NCI-H1048 (cell line): ENCODE data around the gene AKT1S1.

Source experiments
- DNase-seq: peaks from one replicate; lab custom pipeline; 2025; lab: John Stamatoyannopoulos, UW

Gene AKT1S1

GRCh38 chr19:49907745-49908446 lies 30.7 kb upstream of the AKT1S1 start:
- no peak for DNase-seq

- DNase-seq, result no peak
These were observed 29.9 kb upstream of the AKT1S1 start for GRCh38 chr19:49906879-49907564.

GRCh38 chr19:49904136-49904535 lies 27.0 kb upstream of the AKT1S1 start:
- DNase-seq, result no peak

- DNase-seq, result no peak
These were observed 19.9 kb upstream of the AKT1S1 start, which contains the start of gene IL4I1 for GRCh38 chr19:49896863-49897621. Gene IL4I1, minus strand, starts transcription at chr19:49896887. Its CDS starts 727 bp downstream, at chr19:49896160.

- no peak for DNase-seq
These were observed 18.6 kb upstream of the AKT1S1 start for GRCh38 chr19:49895566-49896297.

- no peak for DNase-seq
These were observed 17.9 kb upstream of the AKT1S1 start for GRCh38 chr19:49894879-49895565.

GRCh38 chr19:49894011-49894664 lies 17.0 kb upstream of the AKT1S1 start:
- no peak for DNase-seq

GRCh38 chr19:49892716-49893115 lies 15.6 kb upstream of the AKT1S1 start:
- no peak for DNase-seq

- DNase-seq, result no peak
These were observed 14.2 kb upstream of the AKT1S1 start for GRCh38 chr19:49891393-49891792.

- DNase-seq, result no peak
These were observed 13.5 kb upstream of the AKT1S1 start for GRCh38 chr19:49890349-49891311.

- DNase-seq, result peak; percentile 55
These were observed 12.7 kb upstream of the AKT1S1 start for GRCh38 chr19:49889687-49890348.

- DNase-seq, result no peak
These were observed 12.0 kb upstream of the AKT1S1 start for GRCh38 chr19:49889038-49889686.

- no peak for DNase-seq
These were observed 11.3 kb upstream of the AKT1S1 start for GRCh38 chr19:49888510-49888824.

- no peak for DNase-seq
These were observed 10.7 kb upstream of the AKT1S1 start for GRCh38 chr19:49887665-49888509.

- no peak for DNase-seq
These were observed 10.0 kb upstream of the AKT1S1 start for GRCh38 chr19:49887037-49887664.

- DNase-seq, result no peak
These were observed 7.6 kb upstream of the AKT1S1 start for GRCh38 chr19:49884760-49885159.

- no peak for DNase-seq
These were observed 7.0 kb upstream of the AKT1S1 start for GRCh38 chr19:49884109-49884508.
